C1 segment of cervical spinal cord (tissue), 14 donors: ENCODE results near the gene SELENOO.

Experiments
- DNase-seq, 14 donors: peaks; one replicate each; lab custom pipeline; 2025; lab: John Stamatoyannopoulos, UW

The SELENOO gene

GRCh38 chr22:50253046-50253915 is 52.5 kb downstream of the SELENOO start:
- DNase-seq = no peak

- no peak for DNase-seq
Measured at GRCh38 chr22:50253941-50254340, 53.1 kb downstream of the SELENOO start.

GRCh38 chr22:50255099-50255498 is 54.3 kb downstream of the SELENOO start:
- no peak for DNase-seq

- no peak for DNase-seq
Measured at GRCh38 chr22:50255607-50256006, 54.8 kb downstream of the SELENOO start.

DNA sequence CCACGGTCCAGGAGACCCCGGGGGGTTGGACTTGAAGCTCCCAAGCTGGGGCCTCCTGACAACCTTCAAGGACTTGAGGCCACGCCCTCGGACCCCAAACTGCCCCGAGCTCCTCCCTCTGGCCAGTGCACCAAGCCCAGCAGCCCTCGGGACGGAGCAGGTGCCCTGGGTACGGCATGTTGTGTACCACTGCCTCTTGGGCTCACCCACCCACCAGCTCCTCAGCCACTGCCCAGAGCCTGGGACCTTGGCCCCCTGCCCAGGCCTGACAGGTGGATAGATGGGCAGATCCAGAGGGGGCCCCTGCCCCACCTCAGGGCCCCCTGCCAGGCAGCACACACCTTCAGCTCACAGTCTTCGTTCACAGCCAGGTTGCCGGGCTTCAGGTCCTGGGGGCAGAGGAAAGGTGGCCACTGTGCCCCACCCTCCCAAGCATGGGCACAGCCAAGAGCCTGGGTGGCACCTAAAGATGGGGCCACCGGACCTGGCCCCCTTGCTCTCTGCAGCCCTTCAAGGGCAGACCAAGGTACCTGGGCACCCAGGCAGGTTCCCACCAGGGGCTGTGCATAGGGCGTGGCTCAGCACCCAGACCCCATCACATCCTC is 55.5 kb downstream of the SELENOO start:
- DNase-seq = no peak

DNA sequence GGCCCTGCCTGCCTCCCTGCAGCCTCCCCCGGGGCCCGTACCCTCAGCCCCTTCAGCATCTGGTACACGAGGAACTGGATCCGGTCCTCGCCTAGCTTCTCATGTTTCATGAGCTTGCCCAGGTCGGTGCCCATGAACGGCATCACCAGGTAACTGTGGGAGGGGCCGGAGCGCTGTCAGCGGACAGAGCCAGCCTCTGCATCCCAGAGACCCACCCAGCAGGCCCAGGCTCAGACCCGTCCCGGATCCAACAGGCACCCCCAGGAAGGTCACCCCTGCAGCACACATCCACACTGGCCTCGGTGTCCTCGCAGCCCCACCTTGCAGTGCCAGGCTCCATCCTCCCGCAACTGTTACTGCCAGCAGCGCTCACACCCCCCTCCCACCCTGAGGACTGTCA is 56.2 kb downstream of the SELENOO start:
- no peak for DNase-seq

DNA sequence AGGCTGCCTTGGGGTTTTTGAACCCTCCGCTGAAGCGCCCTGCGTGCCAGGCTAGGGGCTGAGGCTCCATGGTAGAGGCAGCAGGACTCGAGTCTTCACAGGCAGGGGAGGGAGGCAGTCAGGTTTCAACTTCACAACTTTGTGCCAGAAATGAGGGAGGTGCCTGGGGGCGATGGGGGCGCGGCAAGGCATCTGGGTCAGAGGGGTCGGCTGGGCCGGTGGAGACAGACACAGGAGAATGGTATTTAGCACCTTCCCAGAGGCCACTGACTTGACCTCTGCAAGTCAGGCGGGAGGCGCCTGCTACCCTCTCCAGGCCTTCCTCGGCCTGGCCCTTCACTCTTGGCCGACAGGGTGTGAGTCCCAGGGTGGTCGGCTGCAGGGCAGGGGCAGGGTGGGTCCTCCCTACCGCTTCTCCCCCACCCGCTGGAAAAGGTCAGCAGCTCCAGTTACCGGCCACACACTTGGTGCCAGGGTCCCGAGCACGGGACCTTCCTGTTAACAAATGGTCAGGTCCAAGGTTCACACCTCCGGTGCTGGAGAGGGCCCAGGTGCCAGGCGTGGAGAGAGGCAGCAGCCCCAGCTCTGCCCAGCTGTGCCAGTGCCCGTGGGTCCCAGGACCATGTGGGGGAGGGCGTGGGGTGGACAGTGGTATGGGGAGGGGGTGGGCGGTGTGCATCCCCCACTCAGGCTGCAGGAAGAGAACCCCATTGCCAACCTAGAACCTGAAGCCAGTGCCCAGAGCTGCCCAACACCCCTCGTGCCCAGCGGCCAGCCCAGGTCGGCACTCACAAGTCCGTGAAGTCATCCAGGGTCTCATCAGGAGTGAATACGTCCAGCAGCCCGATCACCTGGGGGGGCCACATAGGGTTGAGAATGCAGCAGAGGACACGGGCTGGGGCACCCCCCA is 56.9 kb downstream of the SELENOO start:
- DNase-seq = no peak

DNA sequence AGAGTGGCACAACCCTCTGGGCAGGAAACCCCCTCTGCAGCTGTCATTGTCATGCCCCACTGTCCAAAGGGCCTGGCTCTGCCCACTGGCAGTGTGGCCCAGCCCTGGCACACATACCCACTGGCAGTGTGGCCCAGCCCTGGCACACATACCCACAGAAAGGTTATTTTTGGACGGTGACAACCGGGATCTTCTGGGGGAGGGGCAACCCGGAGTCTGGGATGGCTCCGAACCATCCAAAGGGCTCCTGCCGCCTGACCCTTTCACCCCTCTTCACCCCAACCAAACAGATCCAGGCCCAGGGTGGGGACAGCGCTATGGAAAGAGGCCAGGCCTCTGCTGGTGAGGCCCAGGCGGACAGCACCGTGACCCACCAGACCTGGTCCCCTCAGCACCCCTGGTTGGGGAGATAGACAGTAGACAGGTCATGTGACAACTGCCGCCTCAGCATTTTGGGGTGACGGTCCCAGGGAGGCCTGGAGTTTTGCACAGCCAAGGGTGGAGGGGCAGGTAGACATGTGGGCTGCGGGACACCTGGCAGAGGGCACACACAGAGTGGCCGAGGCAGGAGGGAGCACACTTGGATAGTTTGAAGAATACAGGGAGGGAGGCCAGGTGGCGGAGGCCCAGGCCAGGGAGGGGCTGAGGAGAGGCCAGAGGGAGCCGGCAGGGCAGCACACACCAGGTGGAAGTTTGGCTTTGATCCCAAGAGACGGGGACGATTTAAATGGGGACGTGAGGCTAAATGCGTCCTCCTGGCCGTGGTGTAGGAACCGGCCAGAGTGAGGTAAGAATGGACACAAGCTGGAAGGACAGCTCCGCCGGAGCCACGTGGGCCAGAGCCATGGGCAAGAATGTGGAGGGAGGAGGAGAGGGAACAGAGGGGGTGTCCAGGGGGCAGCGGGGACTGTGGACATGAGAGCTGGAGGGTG is 57.8 kb downstream of the SELENOO start:
- DNase-seq = peak in 5 of 14 donors; percentile 21 to 69 (median 42)

DNA sequence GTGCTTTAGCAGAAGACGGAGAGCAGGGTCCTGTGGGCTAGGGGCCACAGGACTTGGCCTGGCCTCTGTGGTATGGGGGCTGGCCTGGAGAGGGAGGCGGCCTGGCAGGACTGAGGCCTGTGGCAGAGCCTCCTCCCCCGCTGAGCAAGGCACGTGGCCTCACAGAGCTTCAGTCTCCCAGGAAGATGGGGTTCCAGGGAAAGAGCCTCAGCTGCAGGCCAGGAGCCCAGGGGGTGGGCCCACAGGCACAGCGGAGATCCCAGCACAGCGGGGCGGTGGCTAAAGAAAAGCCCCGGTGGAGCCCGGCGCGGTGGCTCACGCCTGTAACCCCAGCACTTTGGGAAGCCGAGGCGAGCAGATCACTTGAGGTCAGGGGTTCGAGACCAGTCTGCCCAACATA is 58.5 kb downstream of the SELENOO start:
- peak in 4 of 14 donors; percentile 43 to 54 (median 52) for DNase-seq

DNA sequence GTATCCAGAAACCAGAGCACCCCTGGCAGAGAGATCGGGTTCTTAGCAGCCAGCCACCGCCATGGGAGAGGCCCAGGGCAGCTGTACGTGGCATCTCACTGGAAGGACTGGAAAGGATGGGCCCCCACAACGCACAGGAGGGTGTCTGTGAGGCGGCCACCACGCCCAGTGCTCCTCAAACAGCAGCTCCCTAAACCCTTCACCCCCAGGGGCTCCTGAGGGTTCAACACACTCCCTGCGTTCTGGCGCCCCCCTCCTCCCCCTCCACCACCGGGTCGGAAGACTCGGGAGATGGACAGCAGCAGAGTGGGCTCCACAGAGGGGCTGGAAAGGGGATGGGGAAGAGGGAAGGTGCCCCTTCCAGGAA is 59.6 kb downstream of the SELENOO start:
- DNase-seq = no peak

- peak in 3 of 14 donors; percentile 30 to 57 (median 53) for DNase-seq
Measured at GRCh38 chr22:50260801-50261614, 60.2 kb downstream of the SELENOO start.

DNA sequence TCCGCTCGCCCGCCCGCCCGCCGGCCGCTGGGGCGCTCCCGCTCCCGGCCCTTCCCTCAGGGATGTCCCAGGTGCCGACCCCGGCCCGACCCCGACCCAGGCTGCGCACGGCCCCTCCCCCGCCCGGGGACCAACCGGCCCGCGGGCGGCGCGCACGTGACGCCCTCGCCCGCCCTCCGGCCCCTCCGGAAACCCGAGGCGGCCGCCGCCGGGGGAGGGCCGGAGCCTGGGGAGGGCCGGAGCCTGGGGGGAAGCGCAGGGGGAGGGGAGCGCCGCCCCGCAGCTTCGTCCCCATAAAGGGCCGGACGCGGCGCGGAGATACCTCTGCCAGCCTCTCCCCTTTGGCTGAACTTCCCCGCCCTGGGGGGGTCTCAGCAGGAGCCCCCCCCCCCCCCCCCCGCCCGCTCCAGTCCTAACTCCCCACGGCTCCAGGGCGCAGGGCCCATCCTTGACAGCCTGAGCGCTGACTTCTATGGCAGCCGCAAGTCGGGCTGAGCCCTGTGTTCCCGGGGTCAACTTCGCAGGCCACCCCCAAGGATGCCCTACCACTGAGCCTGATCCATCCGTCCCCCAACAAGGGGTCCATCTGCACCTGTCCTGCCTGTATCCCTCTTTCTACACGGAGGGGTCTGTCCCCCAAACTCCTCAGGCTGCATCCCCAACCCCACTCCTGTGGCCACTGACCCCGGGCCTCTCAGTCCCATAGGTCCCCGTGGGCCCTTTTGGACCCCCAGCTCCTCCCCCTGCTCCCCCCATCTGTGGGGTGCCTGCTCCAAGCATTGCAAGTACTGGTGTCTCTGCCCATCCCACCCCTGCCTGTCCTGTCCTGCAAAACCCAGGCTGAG is 61.0 kb downstream of the SELENOO start, which contains the start of gene MAPK12:
MAPK12 (minus strand) TSS at position 69 of the 845 bp plus-strand sequence. CDS start 174 bp downstream, outside the sequence.
- peak in 2 of 14 donors; percentile 30 to 54 for DNase-seq

- DNase-seq = no peak
Measured at GRCh38 chr22:50262460-50262911, 61.7 kb downstream of the SELENOO start.

- DNase-seq = no peak
Measured at GRCh38 chr22:50262973-50263617, 62.3 kb downstream of the SELENOO start.

GRCh38 chr22:50264104-50264745 is 63.4 kb downstream of the SELENOO start:
- DNase-seq = no peak

GRCh38 chr22:50264946-50265669 is 64.3 kb downstream of the SELENOO start:
- no peak for DNase-seq

DNA sequence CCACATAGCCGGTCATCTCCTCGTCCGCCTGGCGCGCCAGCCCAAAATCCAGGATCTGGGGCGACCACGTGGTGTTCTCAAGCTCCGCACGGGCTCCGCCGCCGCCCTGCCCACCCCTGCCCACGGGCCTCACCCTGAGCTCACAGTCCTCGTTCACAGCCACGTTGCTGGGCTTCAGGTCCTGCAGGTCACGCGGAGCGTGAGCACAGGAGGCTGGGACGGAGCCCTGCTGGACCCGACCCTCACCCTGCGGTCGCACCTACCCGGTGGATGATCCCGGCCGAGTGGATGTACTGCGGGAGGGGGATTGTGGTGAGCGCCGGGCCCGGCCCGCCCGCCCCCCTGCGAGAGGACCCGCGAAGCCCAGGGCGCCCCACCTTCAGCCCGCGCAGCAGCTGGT is 66.2 kb downstream of the SELENOO start:
- DNase-seq = no peak
